ENCODE measurements around the gene NOTCH3.

The NOTCH3 gene

DNA sequence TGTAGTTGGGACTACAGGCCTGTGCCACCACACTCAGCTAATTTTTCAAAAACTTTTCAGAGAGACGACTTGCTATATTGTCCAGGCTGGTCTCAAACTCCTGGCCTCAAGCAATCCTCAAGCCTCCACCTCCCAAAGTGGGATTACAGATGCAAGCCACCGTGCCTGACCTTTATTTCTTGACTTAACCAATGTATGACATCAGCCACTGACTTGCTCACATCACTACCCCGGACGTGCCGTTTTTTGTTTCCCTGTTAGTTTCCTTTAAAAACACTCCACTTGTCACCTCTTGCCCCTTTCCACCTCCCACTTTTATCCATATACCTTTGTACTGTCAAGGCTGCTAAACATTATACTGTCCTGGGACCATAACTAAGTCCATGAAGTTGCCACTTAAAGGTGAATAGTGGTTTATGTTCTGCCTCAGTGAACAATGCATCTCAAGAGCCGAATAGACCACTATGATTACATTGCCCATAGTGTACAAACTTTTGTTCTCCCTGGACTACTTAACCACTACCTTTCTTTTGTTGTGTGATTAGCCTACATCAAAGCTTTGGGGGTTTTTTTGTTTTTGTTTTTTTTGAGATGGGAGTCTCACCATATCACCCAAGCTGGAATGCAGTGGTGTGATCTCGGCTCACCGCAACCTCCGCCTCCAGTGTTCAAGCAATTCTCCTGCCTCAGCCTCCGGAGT, 33.8 kb upstream of the NOTCH3 start:
- H3K27ac ChIP-seq (replicated peaks; ENCODE audit: low read length), result no peak overlapping the region

GRCh38 chr19:15231271-15231670, 30.5 kb upstream of the NOTCH3 start:
- no peak overlapping the region for H3K4me3 ChIP-seq (ENCODE audit: low read length in 2 of 2)
- H3K36me3 ChIP-seq (replicated peaks in 1 of 2; ENCODE audit: control insufficient read depth in 2 of 2, insufficient read depth in 2 of 2, low read length in 2 of 2), result peaks cover 7 to 19% of the 10 kb centered on the region in 2 donors
- no peak overlapping the region for H3K14ac ChIP-seq (ENCODE audit: low read length)

More for the DNA sequence above, 33.8 kb upstream of the NOTCH3 start:
- Histone ChIP-seq H3K36me3 (replicated peaks in 1 of 2; ENCODE audit: control insufficient read depth in 2 of 2, insufficient read depth in 2 of 2, low read length in 2 of 2) (peaks cover 30 to 52% of the 10 kb centered on the region in 2 donors), H2BK15ac (ENCODE audit: low read length) (no peak overlapping the region), H3K14ac (ENCODE audit: low read length) (no peak overlapping the region), H3K23ac (ENCODE audit: low read depth, low read length, poor library complexity) (no peak overlapping the region), H4K91ac (ENCODE audit: low read depth, low read length, poor library complexity) (no peak overlapping the region), H3K4me2 (ENCODE audit: insufficient read depth, low read length, poor library complexity, severe bottlenecking) (no peak overlapping the region), H2BK5ac (ENCODE audit: low read length) (no peak overlapping the region), H3K9ac (ENCODE audit: low read depth, low read length, poor library complexity) (no peak overlapping the region), H3K79me1 (ENCODE audit: low read depth, low read length) (no peaks in the 10 kb centered on the region), H4K8ac (ENCODE audit: low read depth, low read length) (no peak overlapping the region), H3K18ac (ENCODE audit: low read length) (no peak overlapping the region), H2BK12ac (ENCODE audit: low read length) (no peak overlapping the region), H2AFZ (ENCODE audit: low read length) (no peak overlapping the region), H2BK120ac (ENCODE audit: low read depth, low read length) (no peak overlapping the region), H3K27me3 (ENCODE audit: control insufficient read depth in 3 of 3, insufficient read depth in 3 of 3, low read depth in 1 of 3, low read length in 3 of 3) (peaks cover 0 to 22% (median 3%) of the 10 kb centered on the region in 3 experiments), H3K9me3 (replicated peaks in 1 of 2; ENCODE audit: control insufficient read depth in 2 of 2, insufficient read depth in 1 of 2, low read depth in 1 of 2, low read length in 2 of 2) (peaks cover 0 to 2% of the 10 kb centered on the region in 2 donors), H3K4me1 (ENCODE audit: control insufficient read depth in 2 of 2, insufficient read depth in 1 of 2, low read depth in 1 of 2, low read length in 2 of 2) (peaks cover 0 to 7% of the 10 kb centered on the region in 2 donors), H3K4ac (ENCODE audit: low read length) (no peak overlapping the region), H2AK5ac (ENCODE audit: low read depth, low read length) (no peak overlapping the region), H3K4me3 (ENCODE audit: low read length in 2 of 2) (no peak overlapping the region)
- WGBS, 2 donors (ENCODE audit: extremely low coverage in 2 of 2, insufficient read length in 2 of 2, insufficient replicate concordance in 1 of 2), result no CpG with 5 or more reads among the region's 10 CpGs
- DNase-seq (ENCODE audit: low spot score), result no peak

DNA sequence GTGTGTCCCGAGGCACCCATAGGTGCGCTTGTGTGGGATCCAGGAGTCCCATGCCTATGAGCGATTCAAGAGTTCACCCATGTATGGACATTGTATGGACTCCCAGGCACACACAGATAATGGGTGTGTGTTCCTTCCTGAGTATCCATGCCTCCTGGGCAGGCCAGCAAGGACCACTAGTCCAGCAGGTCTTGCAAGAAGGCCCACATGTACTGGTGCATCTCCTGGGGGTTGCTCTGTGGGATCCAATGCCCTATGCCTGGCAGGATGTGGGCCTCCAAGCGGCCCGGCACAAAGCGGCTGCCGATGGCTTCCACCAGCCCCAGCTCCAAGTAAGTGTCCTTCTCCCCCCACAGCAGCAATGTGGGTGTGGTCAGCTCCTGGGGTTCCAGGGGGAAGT, 26.5 kb upstream of the NOTCH3 start:
- H3K4me2 ChIP-seq (ENCODE audit: insufficient read depth, low read length, poor library complexity, severe bottlenecking), result no peak overlapping the region
- H3K23ac ChIP-seq (ENCODE audit: low read depth, low read length, poor library complexity), result no peak overlapping the region
- H3K79me1 ChIP-seq (ENCODE audit: low read depth, low read length), result peaks cover 7% of the 10 kb centered on the region
- H3K4me3 ChIP-seq (ENCODE audit: low read length in 2 of 2), result no peak overlapping the region
- no peak overlapping the region for H2BK12ac ChIP-seq (ENCODE audit: low read length)
- peak overlapping the region; percentile 66 for H2BK5ac ChIP-seq (ENCODE audit: low read length)
- peaks cover 0 to 2% of the 10 kb centered on the region in 2 donors for H3K9me3 ChIP-seq (replicated peaks in 1 of 2; ENCODE audit: control insufficient read depth in 2 of 2, insufficient read depth in 1 of 2, low read depth in 1 of 2, low read length in 2 of 2)
- H3K14ac ChIP-seq (ENCODE audit: low read length), result no peak overlapping the region
- no peak overlapping the region for H2AFZ ChIP-seq (ENCODE audit: low read length)
- peak overlapping the region; percentile 28 for H3K18ac ChIP-seq (ENCODE audit: low read length)
- H2BK15ac ChIP-seq (ENCODE audit: low read length), result peak overlapping the region; percentile 37
- H3K27me3 ChIP-seq (ENCODE audit: control insufficient read depth in 3 of 3, insufficient read depth in 3 of 3, low read depth in 1 of 3, low read length in 3 of 3), result peaks cover 0 to 15% (median 3%) of the 10 kb centered on the region in 3 experiments
- no peak for DNase-seq (ENCODE audit: low spot score)
- H3K27ac ChIP-seq (replicated peaks; ENCODE audit: low read length), result no peak overlapping the region
- no peaks in the 10 kb centered on the region for H3K36me3 ChIP-seq (replicated peaks in 1 of 2; ENCODE audit: control insufficient read depth in 2 of 2, insufficient read depth in 2 of 2, low read length in 2 of 2)
- peaks cover 8 to 14% of the 10 kb centered on the region in 2 donors for H3K4me1 ChIP-seq (ENCODE audit: control insufficient read depth in 2 of 2, insufficient read depth in 1 of 2, low read depth in 1 of 2, low read length in 2 of 2)
- H4K91ac ChIP-seq (ENCODE audit: low read depth, low read length, poor library complexity), result no peak overlapping the region
- H2BK120ac ChIP-seq (ENCODE audit: low read depth, low read length), result no peak overlapping the region
- no peak overlapping the region for H4K8ac ChIP-seq (ENCODE audit: low read depth, low read length)
- H3K4ac ChIP-seq (ENCODE audit: low read length), result no peak overlapping the region
- no CpG with 5 or more reads among the region's 7 CpGs for WGBS, 2 donors (ENCODE audit: extremely low coverage in 2 of 2, insufficient read length in 2 of 2, insufficient replicate concordance in 1 of 2)
- H2AK5ac ChIP-seq (ENCODE audit: low read depth, low read length), result peak overlapping the region; percentile 89
- H3K9ac ChIP-seq (ENCODE audit: low read depth, low read length, poor library complexity), result peak overlapping the region; percentile 70

More at GRCh38 chr19:15231271-15231670, 30.5 kb upstream of the NOTCH3 start:
- Histone ChIP-seq H3K27me3 (ENCODE audit: control insufficient read depth in 3 of 3, insufficient read depth in 3 of 3, low read depth in 1 of 3, low read length in 3 of 3) (peaks cover 0 to 22% (median 3%) of the 10 kb centered on the region in 3 experiments), H2AK5ac (ENCODE audit: low read depth, low read length) (peak overlapping the region; percentile 88), H3K18ac (ENCODE audit: low read length) (peak overlapping the region; percentile 91), H3K4ac (ENCODE audit: low read length) (no peak overlapping the region), H2BK15ac (ENCODE audit: low read length) (peak overlapping the region; percentile 75), H2BK12ac (ENCODE audit: low read length) (peak overlapping the region; percentile 93), H3K79me1 (ENCODE audit: low read depth, low read length) (peaks cover 7% of the 10 kb centered on the region), H3K23ac (ENCODE audit: low read depth, low read length, poor library complexity) (no peak overlapping the region), H2BK5ac (ENCODE audit: low read length) (peak overlapping the region; percentile 35), H3K9ac (ENCODE audit: low read depth, low read length, poor library complexity) (peak overlapping the region; percentile 50), H4K8ac (ENCODE audit: low read depth, low read length) (peak overlapping the region; percentile 86), H3K4me1 (ENCODE audit: control insufficient read depth in 2 of 2, insufficient read depth in 1 of 2, low read depth in 1 of 2, low read length in 2 of 2) (peaks cover 4 to 7% of the 10 kb centered on the region in 2 donors), H2BK120ac (ENCODE audit: low read depth, low read length) (peak overlapping the region; percentile 97), H4K91ac (ENCODE audit: low read depth, low read length, poor library complexity) (no peak overlapping the region), H3K9me3 (replicated peaks in 1 of 2; ENCODE audit: control insufficient read depth in 2 of 2, insufficient read depth in 1 of 2, low read depth in 1 of 2, low read length in 2 of 2) (peaks cover 0 to 2% of the 10 kb centered on the region in 2 donors), H3K27ac (replicated peaks; ENCODE audit: low read length) (no peak overlapping the region), H3K4me2 (ENCODE audit: insufficient read depth, low read length, poor library complexity, severe bottlenecking) (peak overlapping the region; percentile 4), H2AFZ (ENCODE audit: low read length) (no peak overlapping the region)
- no peak for DNase-seq (ENCODE audit: low spot score)
- WGBS, 2 donors (ENCODE audit: extremely low coverage in 2 of 2, insufficient read length in 2 of 2, insufficient replicate concordance in 1 of 2), result no CpG with 5 or more reads among the region's 10 CpGs

- Histone ChIP-seq H2AK5ac (ENCODE audit: low read depth, low read length) (no peak overlapping the region), H3K4me3 (ENCODE audit: low read length in 2 of 2) (no peak overlapping the region), H2BK120ac (ENCODE audit: low read depth, low read length) (no peak overlapping the region), H4K91ac (ENCODE audit: low read depth, low read length, poor library complexity) (no peak overlapping the region), H3K14ac (ENCODE audit: low read length) (no peak overlapping the region), H2AFZ (ENCODE audit: low read length) (no peak overlapping the region), H3K36me3 (replicated peaks in 1 of 2; ENCODE audit: control insufficient read depth in 2 of 2, insufficient read depth in 2 of 2, low read length in 2 of 2) (no peaks in the 10 kb centered on the region), H2BK15ac (ENCODE audit: low read length) (no peak overlapping the region), H3K4me2 (ENCODE audit: insufficient read depth, low read length, poor library complexity, severe bottlenecking) (no peak overlapping the region), H3K9ac (ENCODE audit: low read depth, low read length, poor library complexity) (no peak overlapping the region), H3K18ac (ENCODE audit: low read length) (no peak overlapping the region), H3K27ac (replicated peaks; ENCODE audit: low read length) (no peak overlapping the region), H3K9me3 (replicated peaks in 1 of 2; ENCODE audit: control insufficient read depth in 2 of 2, insufficient read depth in 1 of 2, low read depth in 1 of 2, low read length in 2 of 2) (peaks cover 0 to under 1% of the 10 kb centered on the region in 2 donors), H3K27me3 (ENCODE audit: control insufficient read depth in 3 of 3, insufficient read depth in 3 of 3, low read depth in 1 of 3, low read length in 3 of 3) (peaks cover 0 to under 1% (median 0%) of the 10 kb centered on the region in 3 experiments), H4K8ac (ENCODE audit: low read depth, low read length) (no peak overlapping the region), H3K4me1 (ENCODE audit: control insufficient read depth in 2 of 2, insufficient read depth in 1 of 2, low read depth in 1 of 2, low read length in 2 of 2) (peaks cover 8 to 12% of the 10 kb centered on the region in 2 donors), H3K79me1 (ENCODE audit: low read depth, low read length) (peaks cover 7% of the 10 kb centered on the region), H3K23ac (ENCODE audit: low read depth, low read length, poor library complexity) (no peak overlapping the region), H2BK12ac (ENCODE audit: low read length) (peak overlapping the region; percentile 73), H3K4ac (ENCODE audit: low read length) (no peak overlapping the region), H2BK5ac (ENCODE audit: low read length) (no peak overlapping the region)
- DNase-seq (ENCODE audit: low spot score), result no peak
- no CpG with 5 or more reads among the region's 7 CpGs for WGBS, 2 donors (ENCODE audit: extremely low coverage in 2 of 2, insufficient read length in 2 of 2, insufficient replicate concordance in 1 of 2)
Observed at GRCh38 chr19:15225760-15226159, 25.0 kb upstream of the NOTCH3 start.
